OCI-LY7 (cell line): Measurements from ENCODE around the gene GM2A.

Source experiments
- EZH2phosphoT487 ChIP-seq: fragments of 200-600 bp; sonication (generic); IDR thresholded peaks from 2 replicates; pipeline ENCODE4 v1.6.1; 2018; ENCODE audit warnings: low read depth, borderline replicate concordance, mild to moderate bottlenecking, mixed run types, antibody characterized with exemption, low read length, moderate library complexity, mixed read lengths
- TF ChIP-seq, protein P1 (sequence below): fragments of 200-600 bp; sonication (generic); conservative IDR thresholded peaks from 2 replicates; pipeline ENCODE4 v1.5.1; 2014; ENCODE audit warnings: mild to moderate bottlenecking, antibody characterized with exemption, low read length, moderate library complexity, mixed read lengths

GRCh38 chr5:151227918-151228447, 25.0 kb upstream of the GM2A start:
- TF ChIP-seq, protein P1, sequence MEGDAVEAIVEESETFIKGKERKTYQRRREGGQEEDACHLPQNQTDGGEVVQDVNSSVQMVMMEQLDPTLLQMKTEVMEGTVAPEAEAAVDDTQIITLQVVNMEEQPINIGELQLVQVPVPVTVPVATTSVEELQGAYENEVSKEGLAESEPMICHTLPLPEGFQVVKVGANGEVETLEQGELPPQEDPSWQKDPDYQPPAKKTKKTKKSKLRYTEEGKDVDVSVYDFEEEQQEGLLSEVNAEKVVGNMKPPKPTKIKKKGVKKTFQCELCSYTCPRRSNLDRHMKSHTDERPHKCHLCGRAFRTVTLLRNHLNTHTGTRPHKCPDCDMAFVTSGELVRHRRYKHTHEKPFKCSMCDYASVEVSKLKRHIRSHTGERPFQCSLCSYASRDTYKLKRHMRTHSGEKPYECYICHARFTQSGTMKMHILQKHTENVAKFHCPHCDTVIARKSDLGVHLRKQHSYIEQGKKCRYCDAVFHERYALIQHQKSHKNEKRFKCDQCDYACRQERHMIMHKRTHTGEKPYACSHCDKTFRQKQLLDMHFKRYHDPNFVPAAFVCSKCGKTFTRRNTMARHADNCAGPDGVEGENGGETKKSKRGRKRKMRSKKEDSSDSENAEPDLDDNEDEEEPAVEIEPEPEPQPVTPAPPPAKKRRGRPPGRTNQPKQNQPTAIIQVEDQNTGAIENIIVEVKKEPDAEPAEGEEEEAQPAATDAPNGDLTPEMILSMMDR, result no peak
- no peak for TF ChIP-seq EZH2phosphoT487
